ENCODE measurements around the gene RAB1B.

- TF ChIP-seq CTCF (IDR thresholded peaks at IDR 0.05; ENCODE audit: insufficient read depth, low read depth, low read length) (no peak), EZH2 (IDR thresholded peaks at IDR 0.05; ENCODE audit: insufficient read depth, low read length) (no peak)
Measured at GRCh38 chr11:66243782-66244535, 24.5 kb upstream of the RAB1B start.

Measured in astrocyte (in vitro differentiated cells and primary cell).